GM12878 (cell line): Measurements from ENCODE around the gene ZNF608. TPM values are rescaled to one million over a fixed set of nuclear protein-coding genes. Genes with fewer than 3 reads are reported as not detected.

Source experiments
- CREM ChIP-seq: IDR thresholded peaks from 2 replicates; pipeline ENCODE4 v1.6.1; 2014; ENCODE audit warnings: antibody characterized with exemption, low read depth
- EGR1 ChIP-seq, 2 experiments: IDR thresholded peaks; 1 replicate in 1 of 2; 2 replicates in 1 of 2; pipeline ENCODE4 v1.6.1; 2011 to 2012; ENCODE audit warnings: low read depth in 2 of 2, low read length in 2 of 2, borderline replicate concordance in 1 of 2, mild to moderate bottlenecking in 1 of 2, moderate library complexity in 1 of 2
- GATAD2B ChIP-seq: fragments of 450-650 bp; conservative IDR thresholded peaks from 2 replicates; pipeline ENCODE4 v1.6.1; 2017; ENCODE audit warnings: low read depth, mild to moderate bottlenecking, moderate library complexity
- IRF4 ChIP-seq: IDR thresholded peaks from 2 replicates; pipeline ENCODE4 v1.6.1; 2011; ENCODE audit warnings: low read depth, low read length
- KAT2A ChIP-seq: conservative IDR thresholded peaks from 2 replicates; pipeline ENCODE4 v1.6.1; 2011; ENCODE audit warnings: low read depth, low read length; ENCODE audit not compliant: control insufficient read depth
- LARP7 ChIP-seq: fragments of 450-650 bp; IDR thresholded peaks from 2 replicates; pipeline ENCODE4 v1.6.1; 2017; ENCODE audit warnings: mild to moderate bottlenecking
- MEF2A ChIP-seq: IDR thresholded peaks from 2 replicates; pipeline ENCODE4 v1.6.1; 2011; ENCODE audit warnings: low read depth, mild to moderate bottlenecking, low read length, moderate library complexity; ENCODE audit not compliant: insufficient read depth
- NR2C2 ChIP-seq: IDR thresholded peaks from 2 replicates; pipeline ENCODE4 v1.6.1; 2011; ENCODE audit warnings: borderline replicate concordance, low read depth; ENCODE audit not compliant: control insufficient read depth, insufficient read length
- PML ChIP-seq: IDR thresholded peaks from 2 replicates; pipeline ENCODE4 v1.6.1; 2012; ENCODE audit warnings: low read length, inconsistent platforms
- POLR2A ChIP-seq: IDR thresholded peaks from 2 replicates; pipeline ENCODE4 v1.6.1; 2011; ENCODE audit warnings: low read depth, mild to moderate bottlenecking, low read length
- SREBF2 ChIP-seq: IDR thresholded peaks from 2 replicates; pipeline ENCODE4 v1.6.1; 2012; ENCODE audit warnings: mild to moderate bottlenecking, low read length
- STAT3 ChIP-seq: IDR thresholded peaks from 2 replicates; pipeline ENCODE4 v1.6.1; 2011; ENCODE audit warnings: low read depth, low read length, improper control_type of control experiment
- WRNIP1 ChIP-seq: IDR thresholded peaks from 2 replicates; pipeline ENCODE4 v1.6.1; 2011; ENCODE audit warnings: low read depth, low read length, improper control_type of control experiment, borderline replicate concordance
- ZBTB40 ChIP-seq: fragments of 450-650 bp; IDR thresholded peaks from 2 replicates; pipeline ENCODE4 v1.6.1; 2016; ENCODE audit warnings: mild to moderate bottlenecking, moderate library complexity, borderline replicate concordance
- polyA plus RNA-seq, 11 experiments: library from polyadenylated mRNA; depleted of rRNA in 4 of 11; unstranded in 6 of 11; stranded (reverse) in 5 of 11; fragments of >200 nt; fragmentation: Nextera tagmentation in 4 of 11; fragmentation: Illumina TruSeq in 1 of 11; extraction: Ambion mirVana in 4 of 11; extraction: Trizol in 1 of 11; gene quantifications; 1 replicate in 1 of 11; 2 replicates in 10 of 11; pipeline versions ENCODE4 v1.2.1 to v1.2.3, GENCODE V29; 2011 to 2016; ENCODE audit warnings: inconsistent platforms in 2 of 11, missing spikeins in 2 of 11, low read depth in 1 of 11
- total RNA-seq, 4 experiments: library from RNA; depleted of rRNA in 3 of 4; stranded (reverse); fragments of >200 nt in 3 of 4; fragmentation: Illumina TruSeq in 1 of 4; extraction: Trizol in 1 of 4; gene quantifications; 2 replicates each; pipeline versions ENCODE4 v1.2.1 to v1.2.3, GENCODE V29; 2013 to 2021
- TF ChIP-seq, protein P1 (sequence below): fragments of 450-650 bp; formaldehyde crosslinking; IDR thresholded peaks from 2 replicates; pipeline ENCODE4 v1.4.0; 2022; ENCODE audit warnings: mild to moderate bottlenecking, moderate library complexity
- TF ChIP-seq, protein P2 (sequence below): IDR thresholded peaks from 2 replicates; pipeline ENCODE4 v1.6.1; 2012; ENCODE audit warnings: low read length, inconsistent platforms
- TF ChIP-seq, protein P3 (sequence below): IDR thresholded peaks from 2 replicates; pipeline ENCODE4 v1.6.1; 2012; ENCODE audit warnings: low read depth, low read length, improper control_type of control experiment
- TF ChIP-seq, protein P4 (sequence below): fragments of 150-350 bp; IDR thresholded peaks from 2 replicates; pipeline ENCODE4 v1.6.1; 2014; ENCODE audit warnings: mild to moderate bottlenecking, low read depth, low read length

The ZNF608 gene
- total and polyA plus RNA-seq, 10 of the 15 experiments (the other 5 are each of a cell fraction or from before 2014, with no cell fraction given): 0.19 to 6.7 (median 0.64) TPM

- TF ChIP-seq, protein P1, sequence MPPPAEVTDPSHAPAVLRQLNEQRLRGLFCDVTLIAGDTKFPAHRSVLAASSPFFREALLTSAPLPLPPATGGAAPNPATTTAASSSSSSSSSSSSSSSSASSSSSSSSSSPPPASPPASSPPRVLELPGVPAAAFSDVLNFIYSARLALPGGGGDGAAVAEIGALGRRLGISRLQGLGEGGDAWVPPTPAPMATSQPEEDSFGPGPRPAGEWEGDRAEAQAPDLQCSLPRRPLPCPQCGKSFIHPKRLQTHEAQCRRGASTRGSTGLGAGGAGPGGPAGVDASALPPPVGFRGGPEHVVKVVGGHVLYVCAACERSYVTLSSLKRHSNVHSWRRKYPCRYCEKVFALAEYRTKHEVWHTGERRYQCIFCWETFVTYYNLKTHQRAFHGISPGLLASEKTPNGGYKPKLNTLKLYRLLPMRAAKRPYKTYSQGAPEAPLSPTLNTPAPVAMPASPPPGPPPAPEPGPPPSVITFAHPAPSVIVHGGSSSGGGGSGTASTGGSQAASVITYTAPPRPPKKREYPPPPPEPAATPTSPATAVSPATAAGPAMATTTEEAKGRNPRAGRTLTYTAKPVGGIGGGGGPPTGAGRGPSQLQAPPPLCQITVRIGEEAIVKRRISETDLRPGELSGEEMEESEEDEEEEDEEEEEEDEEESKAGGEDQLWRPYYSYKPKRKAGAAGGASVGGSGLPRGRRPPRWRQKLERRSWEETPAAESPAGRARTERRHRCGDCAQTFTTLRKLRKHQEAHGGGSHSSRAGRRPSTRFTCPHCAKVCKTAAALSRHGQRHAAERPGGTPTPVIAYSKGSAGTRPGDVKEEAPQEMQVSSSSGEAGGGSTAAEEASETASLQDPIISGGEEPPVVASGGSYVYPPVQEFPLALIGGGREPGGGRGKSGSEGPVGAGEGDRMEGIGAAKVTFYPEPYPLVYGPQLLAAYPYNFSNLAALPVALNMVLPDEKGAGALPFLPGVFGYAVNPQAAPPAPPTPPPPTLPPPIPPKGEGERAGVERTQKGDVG: no peak
- TF ChIP-seq GATAD2B (no peak), STAT3 (no peak), IRF4 (0 out of 2 replicates have a peak, but pooled peaks have one; percentile 25), ZBTB40 (no peak), CREM (no peak), POLR2A (no peak), EGR1 (IDR thresholded peaks at IDR 0.05; ENCODE audit: borderline replicate concordance in 1 of 2, low read depth in 2 of 2, low read length in 2 of 2) (0 out of 3 replicates have a peak, but pooled peaks of 1 of the 2 experiments have one; percentile 6), LARP7 (no peak), MEF2A (peak; percentile 44; the same call in 1 of the 2 replicates), KAT2A (no peak), SREBF2 (no peak), WRNIP1 (no peak), PML (peak; percentile 41; the same call in 1 of the 2 replicates), NR2C2 (no peak)
- TF ChIP-seq, protein P2, sequence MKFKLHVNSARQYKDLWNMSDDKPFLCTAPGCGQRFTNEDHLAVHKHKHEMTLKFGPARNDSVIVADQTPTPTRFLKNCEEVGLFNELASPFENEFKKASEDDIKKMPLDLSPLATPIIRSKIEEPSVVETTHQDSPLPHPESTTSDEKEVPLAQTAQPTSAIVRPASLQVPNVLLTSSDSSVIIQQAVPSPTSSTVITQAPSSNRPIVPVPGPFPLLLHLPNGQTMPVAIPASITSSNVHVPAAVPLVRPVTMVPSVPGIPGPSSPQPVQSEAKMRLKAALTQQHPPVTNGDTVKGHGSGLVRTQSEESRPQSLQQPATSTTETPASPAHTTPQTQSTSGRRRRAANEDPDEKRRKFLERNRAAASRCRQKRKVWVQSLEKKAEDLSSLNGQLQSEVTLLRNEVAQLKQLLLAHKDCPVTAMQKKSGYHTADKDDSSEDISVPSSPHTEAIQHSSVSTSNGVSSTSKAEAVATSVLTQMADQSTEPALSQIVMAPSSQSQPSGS: no peak; the same call in 1 of the 2 replicates
- TF ChIP-seq, protein P3, sequence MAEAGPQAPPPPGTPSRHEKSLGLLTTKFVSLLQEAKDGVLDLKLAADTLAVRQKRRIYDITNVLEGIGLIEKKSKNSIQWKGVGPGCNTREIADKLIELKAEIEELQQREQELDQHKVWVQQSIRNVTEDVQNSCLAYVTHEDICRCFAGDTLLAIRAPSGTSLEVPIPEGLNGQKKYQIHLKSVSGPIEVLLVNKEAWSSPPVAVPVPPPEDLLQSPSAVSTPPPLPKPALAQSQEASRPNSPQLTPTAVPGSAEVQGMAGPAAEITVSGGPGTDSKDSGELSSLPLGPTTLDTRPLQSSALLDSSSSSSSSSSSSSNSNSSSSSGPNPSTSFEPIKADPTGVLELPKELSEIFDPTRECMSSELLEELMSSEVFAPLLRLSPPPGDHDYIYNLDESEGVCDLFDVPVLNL: no peak
- TF ChIP-seq, protein P4, sequence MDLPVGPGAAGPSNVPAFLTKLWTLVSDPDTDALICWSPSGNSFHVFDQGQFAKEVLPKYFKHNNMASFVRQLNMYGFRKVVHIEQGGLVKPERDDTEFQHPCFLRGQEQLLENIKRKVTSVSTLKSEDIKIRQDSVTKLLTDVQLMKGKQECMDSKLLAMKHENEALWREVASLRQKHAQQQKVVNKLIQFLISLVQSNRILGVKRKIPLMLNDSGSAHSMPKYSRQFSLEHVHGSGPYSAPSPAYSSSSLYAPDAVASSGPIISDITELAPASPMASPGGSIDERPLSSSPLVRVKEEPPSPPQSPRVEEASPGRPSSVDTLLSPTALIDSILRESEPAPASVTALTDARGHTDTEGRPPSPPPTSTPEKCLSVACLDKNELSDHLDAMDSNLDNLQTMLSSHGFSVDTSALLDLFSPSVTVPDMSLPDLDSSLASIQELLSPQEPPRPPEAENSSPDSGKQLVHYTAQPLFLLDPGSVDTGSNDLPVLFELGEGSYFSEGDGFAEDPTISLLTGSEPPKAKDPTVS: no peak
Measured at GRCh38 chr5:124746916-124747790, 714 bp upstream of the ZNF608 start (continued).
